ENCODE data around the gene CTIF.
"Not testable (repeated sequence)": the region's sequence is repeated elsewhere in the genome, so short reads cannot be mapped to it uniquely, and the experiment has no call there.

CTIF gene

GRCh38 chr18:48860269-48861180 lies 321.7 kb downstream of the CTIF start:
- DNase-seq = no peak

GRCh38 chr18:48861181-48861708 lies 322.4 kb downstream of the CTIF start:
- DNase-seq = no peak

GRCh38 chr18:48862132-48862531 lies 323.3 kb downstream of the CTIF start:
- DNase-seq = no peak

GRCh38 chr18:48862678-48863270 lies 323.9 kb downstream of the CTIF start:
- DNase-seq = no peak

- DNase-seq = no peak
Measured at GRCh38 chr18:48863432-48864065, 324.7 kb downstream of the CTIF start.

- no peak for DNase-seq
Measured at GRCh38 chr18:48864876-48865275, 326.0 kb downstream of the CTIF start.

- no peak for DNase-seq
Measured at GRCh38 chr18:48866028-48866733, 327.4 kb downstream of the CTIF start.

- no peak for DNase-seq
Measured at GRCh38 chr18:48866856-48867255, 328.0 kb downstream of the CTIF start.

- no peak for DNase-seq
Measured at GRCh38 chr18:48867978-48868377, 329.1 kb downstream of the CTIF start.

- DNase-seq = peak; percentile 55 to 75
Measured at GRCh38 chr18:48868468-48869466, 329.9 kb downstream of the CTIF start.

GRCh38 chr18:48869591-48869990 lies 330.8 kb downstream of the CTIF start:
- no peak for DNase-seq

GRCh38 chr18:48870926-48871325 lies 332.1 kb downstream of the CTIF start:
- not testable (repeated sequence) for DNase-seq

- DNase-seq = no peak
Measured at GRCh38 chr18:48871391-48872166, 332.7 kb downstream of the CTIF start.

GRCh38 chr18:48872234-48873145 lies 333.7 kb downstream of the CTIF start:
- DNase-seq = no peak

- no peak for DNase-seq
Measured at GRCh38 chr18:48874233-48874632, 335.4 kb downstream of the CTIF start.

GRCh38 chr18:48874701-48875162 lies 335.9 kb downstream of the CTIF start:
- no peak for DNase-seq

GRCh38 chr18:48875314-48875941 lies 336.6 kb downstream of the CTIF start:
- DNase-seq = no peak

GRCh38 chr18:48875942-48876511 lies 337.2 kb downstream of the CTIF start:
- no peak for DNase-seq

GRCh38 chr18:48876590-48876989 lies 337.8 kb downstream of the CTIF start:
- DNase-seq = no peak

Measured in CD4-positive, alpha-beta T cell treated with Interleukin-1 beta for 1 hour (primary cell).